GM12864 (cell line): ENCODE results near the gene TRA2A.

Experiments used
- DNase-seq: peaks from one replicate; pipeline ENCODE4 v3.0.0-alpha.2; 2011; ENCODE audit warnings: low read depth
- H3K4me3 ChIP-seq: 2 replicates; pipeline ENCODE4 v1.5.1; 2011; ENCODE audit warnings: mild to moderate bottlenecking, low read depth, low read length, control low read depth
- CTCF ChIP-seq: IDR thresholded peaks from 2 replicates; pipeline ENCODE4 v1.5.1; 2011; ENCODE audit warnings: low read depth, mild to moderate bottlenecking, moderate library complexity, low read length, control low read depth, inconsistent platforms; ENCODE audit errors: missing control alignments

Gene TRA2A

GRCh38 chr7:23474094-23474828 is 57.5 kb downstream of the TRA2A start:
- no peak for TF ChIP-seq CTCF
- peak overlapping the region; percentile 72 for H3K4me3 ChIP-seq
- DNase-seq = peak; percentile 91

- DNase-seq = no peak
- H3K4me3 ChIP-seq = peak overlapping the region; percentile 59
- no peak for TF ChIP-seq CTCF
These were observed 58.0 kb downstream of the TRA2A start for GRCh38 chr7:23473844-23474093.

GRCh38 chr7:23472956-23473843 is 58.6 kb downstream of the TRA2A start:
- H3K4me3 ChIP-seq = peak overlapping the region; percentile 59
- no peak for DNase-seq
- TF ChIP-seq CTCF = no peak

GRCh38 chr7:23472556-23472955 is 59.2 kb downstream of the TRA2A start:
- peak overlapping the region; percentile 91; the same call in 1 of the 2 replicates for H3K4me3 ChIP-seq
- TF ChIP-seq CTCF = no peak
- DNase-seq = no peak

GRCh38 chr7:23472046-23472445 is 59.7 kb downstream of the TRA2A start:
- no peak for TF ChIP-seq CTCF
- H3K4me3 ChIP-seq = peak overlapping the region; percentile 91
- DNase-seq = no peak

GRCh38 chr7:23471106-23471859 is 60.5 kb downstream of the TRA2A start:
- no peak for TF ChIP-seq CTCF
- peak overlapping the region; percentile 91 for H3K4me3 ChIP-seq
- DNase-seq = peak; percentile 67
